GM19035 (cell line): ENCODE measurements around the gene ZNF761.
"Not testable (repeated sequence)": the region's sequence is repeated elsewhere in the genome, so short reads cannot be mapped to it uniquely, and the experiment has no call there.

ENCODE experiments used
- ATAC-seq: cut with Tn5 transposase; IDR thresholded peaks from one replicate; pipeline ENCODE4 v1.9.1; 2021; ENCODE audit not compliant: unreplicated experiment

The ZNF761 gene

GRCh38 chr19:53431399-53432087, at the start of gene ZNF761:
Gene ZNF761 (plus strand): TSS chr19:53431984. CDS start chr19:53447269, 15,285 bp downstream.
- ATAC-seq, result peak; percentile 98

- ATAC-seq, result no peak
These were observed 43.6 kb upstream of the ZNF761 start for GRCh38 chr19:53388168-53388567.

- ATAC-seq, result no peak
These were observed 42.9 kb upstream of the ZNF761 start for GRCh38 chr19:53388904-53389303.

- no peak for ATAC-seq
These were observed 42.2 kb upstream of the ZNF761 start for GRCh38 chr19:53389571-53389970.

- ATAC-seq, result no peak
These were observed 41.8 kb upstream of the ZNF761 start for GRCh38 chr19:53389978-53390377.

- ATAC-seq, result no peak
These were observed 37.2 kb upstream of the ZNF761 start for GRCh38 chr19:53394522-53394973.

- peak; percentile 96 for ATAC-seq
These were observed 36.6 kb upstream of the ZNF761 start, which contains the start of gene ZNF765 for GRCh38 chr19:53394974-53395839. Gene ZNF765 (plus strand): TSS chr19:53395149. CDS start chr19:53398016, 2,867 bp downstream.

- not testable (repeated sequence) for ATAC-seq
These were observed 35.8 kb upstream of the ZNF761 start for GRCh38 chr19:53395840-53396524.

GRCh38 chr19:53396525-53396868, 35.3 kb upstream of the ZNF761 start:
- ATAC-seq, result no peak

- ATAC-seq, result not testable (repeated sequence)
These were observed 33.9 kb upstream of the ZNF761 start for GRCh38 chr19:53397918-53398317.

GRCh38 chr19:53409505-53410204, 22.1 kb upstream of the ZNF761 start:
- no peak for ATAC-seq

GRCh38 chr19:53420520-53421315, 11.1 kb upstream of the ZNF761 start:
- not testable (repeated sequence) for ATAC-seq

GRCh38 chr19:53422551-53422950, 9.2 kb upstream of the ZNF761 start:
- no peak for ATAC-seq

- ATAC-seq, result not testable (repeated sequence)
These were observed 8.7 kb upstream of the ZNF761 start for GRCh38 chr19:53423074-53423473.

- ATAC-seq, result not testable (repeated sequence)
These were observed 8.1 kb upstream of the ZNF761 start for GRCh38 chr19:53423680-53424079.

GRCh38 chr19:53424968-53425597, 6.7 kb upstream of the ZNF761 start:
- ATAC-seq, result no peak

- peak; percentile 23 for ATAC-seq
These were observed 391 bp downstream of the ZNF761 start for GRCh38 chr19:53432088-53432661.

- not testable (repeated sequence) for ATAC-seq
These were observed 12.0 kb downstream of the ZNF761 start for GRCh38 chr19:53443809-53444208.

- ATAC-seq, result not testable (repeated sequence)
These were observed 15.4 kb downstream of the ZNF761 start for GRCh38 chr19:53447196-53447595.
